LNCAP (cell line): ENCODE measurements around the gene MDFI.

ENCODE experiments used
- CTCF ChIP-seq: fragments of 450-650 bp; IDR thresholded peaks from 2 replicates; pipeline ENCODE4 v1.5.1; 2017; ENCODE audit warnings: mild to moderate bottlenecking

Gene MDFI

GRCh38 chr6:41598670-41599014 is 39.6 kb upstream of the MDFI start:
- no peak for TF ChIP-seq CTCF

GRCh38 chr6:41599015-41599851 is 39.0 kb upstream of the MDFI start:
- no peak for TF ChIP-seq CTCF

GRCh38 chr6:41599852-41600445 is 38.3 kb upstream of the MDFI start:
- no peak for TF ChIP-seq CTCF

GRCh38 chr6:41600499-41601247 is 37.6 kb upstream of the MDFI start:
- TF ChIP-seq CTCF = no peak

- TF ChIP-seq CTCF = no peak
These were observed 37.1 kb upstream of the MDFI start for GRCh38 chr6:41601248-41601549.

GRCh38 chr6:41602422-41602743 is 35.9 kb upstream of the MDFI start:
- no peak for TF ChIP-seq CTCF

GRCh38 chr6:41602864-41603608 is 35.2 kb upstream of the MDFI start:
- peak; percentile 80 for TF ChIP-seq CTCF
